Measurements from ENCODE around the gene MFSD6. TPM values are rescaled to one million over a fixed set of nuclear protein-coding genes. Genes with fewer than 3 reads are reported as not detected.
"Not testable (repeated sequence)": the region's sequence is repeated elsewhere in the genome, so short reads cannot be mapped to it uniquely, and the experiment has no call there.

The MFSD6 gene
- total RNA-seq, 1 donor = 50.1 TPM

DNA sequence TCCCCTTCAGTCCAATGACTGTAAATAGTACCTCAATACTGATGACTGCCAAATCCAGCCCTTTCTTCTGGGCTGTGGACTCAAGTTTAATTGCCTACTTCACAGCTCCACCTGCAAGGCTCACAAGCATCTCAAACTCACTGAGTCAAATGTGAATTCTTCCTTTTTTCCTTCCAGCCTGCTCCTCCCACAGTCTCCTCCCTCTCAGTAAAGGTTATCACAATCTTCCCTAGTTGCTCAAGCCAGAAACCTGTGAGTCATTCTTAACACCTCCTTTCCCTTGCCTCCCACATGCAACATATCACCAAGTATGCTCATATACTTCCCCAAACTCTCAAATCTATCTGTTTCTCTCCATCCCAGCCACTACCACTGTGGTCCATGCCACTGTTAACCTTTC is 3.7 kb upstream of the MFSD6 start:
- DNase-seq (ENCODE audit: low read depth in 2 of 3, low spot score in 2 of 3) = peak in 1 of 3 donors; percentile 26

DNA sequence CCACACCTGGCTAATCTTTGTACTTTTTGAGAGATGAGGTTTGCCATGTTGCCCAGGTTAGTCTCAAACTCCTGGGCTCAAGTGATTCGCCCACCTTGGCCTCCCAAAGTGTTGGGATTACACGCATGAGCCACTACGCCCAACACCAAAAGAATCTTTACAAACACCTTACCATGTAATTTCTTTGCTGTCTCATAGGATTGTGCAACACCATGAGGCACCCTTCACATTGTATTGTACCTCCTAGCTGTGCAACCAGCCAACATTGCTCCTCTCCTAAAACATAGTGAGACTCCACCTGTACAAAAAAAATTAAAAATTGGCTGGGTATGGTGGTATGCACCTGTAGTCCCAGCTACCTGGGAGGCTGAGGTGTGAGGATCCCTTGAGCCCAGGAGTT is 3.1 kb upstream of the MFSD6 start:
- DNase-seq (ENCODE audit: low read depth in 2 of 3, low spot score in 2 of 3) = no peak

DNA sequence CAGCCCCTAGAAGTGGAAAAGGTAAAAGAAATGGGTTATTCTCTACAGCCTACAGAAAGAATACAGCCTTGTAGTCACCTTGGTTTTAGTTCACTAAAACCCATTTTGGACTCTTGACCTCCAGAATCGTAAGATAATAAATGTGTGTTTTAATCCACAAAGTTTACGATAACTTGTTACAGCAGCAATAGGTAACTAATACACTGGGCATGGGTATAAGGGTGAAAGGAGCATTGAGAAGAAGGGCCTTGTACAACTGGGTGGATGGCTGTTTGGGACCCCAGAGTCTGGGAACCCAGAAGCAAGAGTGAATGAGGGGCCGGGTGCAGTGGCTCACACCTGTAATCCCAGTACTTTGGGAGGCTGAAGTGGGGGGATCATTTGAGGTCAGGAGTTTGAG is 2.2 kb upstream of the MFSD6 start:
- DNase-seq (ENCODE audit: low read depth in 2 of 3, low spot score in 2 of 3) = no peak

DNA sequence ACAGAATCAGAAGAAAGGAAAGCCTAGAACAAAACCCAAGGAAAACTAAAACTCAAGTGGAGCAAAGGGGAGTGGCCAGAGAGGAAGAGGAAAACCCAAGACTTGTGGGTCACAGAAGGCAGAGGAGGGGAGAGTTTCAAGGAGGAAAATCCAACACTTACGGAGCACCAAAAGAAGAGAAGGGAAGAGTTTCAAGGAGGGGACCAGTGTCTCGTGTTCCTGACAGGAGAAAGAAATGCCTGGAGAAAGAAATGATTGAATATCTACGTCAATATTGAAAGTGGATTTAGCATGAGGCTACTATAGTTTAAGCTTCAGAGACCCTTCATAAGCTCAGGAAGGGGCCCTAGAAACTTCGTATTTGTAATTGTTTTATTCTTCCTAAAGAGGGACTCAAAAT is 1.4 kb upstream of the MFSD6 start:
- DNase-seq (ENCODE audit: low read depth in 2 of 3, low spot score in 2 of 3) = no peak

DNA sequence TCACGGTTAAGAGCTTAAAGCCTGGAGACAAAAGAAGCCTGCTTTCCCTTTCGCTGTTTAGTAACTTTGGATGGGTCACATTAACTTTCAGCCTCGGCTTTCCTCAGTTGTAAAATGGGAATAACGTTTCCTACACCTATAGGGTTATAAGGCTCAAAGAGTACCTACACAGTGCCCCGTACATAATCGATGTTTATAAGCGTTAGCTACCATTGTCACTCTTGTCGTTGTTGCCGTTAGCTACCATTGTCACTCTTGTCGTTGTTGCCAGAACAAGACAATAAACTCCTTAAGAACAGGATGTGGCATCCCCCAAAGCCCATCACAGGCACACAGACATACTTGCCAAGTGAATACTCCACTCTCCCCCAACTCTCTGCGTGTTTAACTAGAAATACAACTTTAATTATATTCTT is 901 bp upstream of the MFSD6 start:
- peak in 1 of 3 donors; percentile 86 for DNase-seq (ENCODE audit: low read depth in 2 of 3, low spot score in 2 of 3)

DNA sequence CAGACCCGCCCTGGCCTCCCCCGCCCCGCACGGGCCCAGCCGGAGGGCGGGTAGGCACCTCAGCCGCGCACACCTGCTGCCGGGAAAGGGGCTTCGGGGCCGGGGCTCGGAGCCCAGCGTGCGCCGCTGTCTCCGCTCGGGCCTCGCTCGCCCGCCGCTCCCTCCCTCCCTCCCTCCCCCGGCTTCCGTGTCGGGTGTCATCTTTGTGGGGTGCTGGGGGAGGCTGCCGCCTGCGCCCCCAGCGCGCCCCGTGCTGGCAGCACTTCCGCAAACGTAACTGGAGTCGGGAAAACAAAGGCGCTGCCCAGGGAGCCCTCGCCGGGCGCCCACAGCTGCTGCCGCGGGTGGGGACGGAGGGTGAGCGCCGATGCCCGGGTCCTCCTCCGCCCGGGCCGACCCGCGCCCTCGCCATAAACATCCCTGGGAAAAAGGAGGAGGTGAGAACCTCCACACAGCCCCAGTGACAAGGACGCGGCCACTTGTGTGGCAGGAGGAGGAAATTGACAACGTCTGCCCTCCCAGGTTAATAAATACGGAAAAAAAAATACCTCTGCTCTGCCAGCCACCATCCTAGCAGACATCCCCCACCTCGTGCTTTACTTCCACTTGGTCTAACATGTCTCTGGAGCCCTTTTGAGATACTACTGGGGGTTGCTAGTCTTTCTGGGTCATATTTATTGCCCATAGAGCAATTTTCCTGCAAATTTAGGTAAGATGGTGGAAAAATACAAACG is 550 bp downstream of the MFSD6 start:
- peak; percentile 72 to 88 (median 84) for DNase-seq (ENCODE audit: low read depth in 2 of 3, low spot score in 2 of 3)

DNA sequence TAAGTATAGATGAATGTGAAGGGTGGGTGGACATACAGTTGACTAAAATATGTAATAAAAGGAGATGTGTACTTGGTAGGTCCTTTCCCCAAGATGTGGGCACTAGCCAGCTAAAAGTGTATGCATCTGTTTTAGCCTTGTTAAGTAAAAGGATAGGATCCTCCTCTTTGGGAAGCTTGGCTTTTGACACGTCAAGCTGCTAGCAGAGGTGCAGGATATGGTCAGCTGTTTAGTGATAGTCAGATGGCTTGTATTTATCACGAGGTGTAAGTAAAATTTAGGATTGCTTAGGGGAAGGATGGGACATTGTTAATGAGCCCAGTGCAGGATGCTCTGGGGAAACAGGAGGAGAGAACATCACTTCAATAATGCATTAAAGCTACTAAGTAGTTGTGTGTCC is 1.5 kb downstream of the MFSD6 start:
- no peak for DNase-seq (ENCODE audit: low read depth in 2 of 3, low spot score in 2 of 3)

DNA sequence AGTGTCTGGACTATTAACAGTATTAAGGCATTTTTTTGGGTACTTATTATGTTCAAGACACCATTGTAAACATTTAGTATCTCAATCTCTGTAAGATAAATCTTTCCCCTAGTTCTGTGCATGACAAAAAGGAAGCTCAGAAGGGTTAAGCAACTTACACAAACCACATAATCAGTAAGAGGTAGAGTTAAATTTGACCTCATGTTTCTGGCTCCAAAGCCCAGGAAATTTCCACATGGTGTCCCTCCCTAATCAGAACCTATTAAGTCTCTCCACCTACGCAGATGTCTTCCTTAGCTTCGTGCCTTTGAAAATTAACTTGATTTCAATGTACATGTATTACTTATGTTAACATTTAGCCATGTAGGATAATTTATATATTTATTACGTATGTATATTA is 2.0 kb downstream of the MFSD6 start:
- DNase-seq (ENCODE audit: low read depth in 2 of 3, low spot score in 2 of 3) = no peak

DNA sequence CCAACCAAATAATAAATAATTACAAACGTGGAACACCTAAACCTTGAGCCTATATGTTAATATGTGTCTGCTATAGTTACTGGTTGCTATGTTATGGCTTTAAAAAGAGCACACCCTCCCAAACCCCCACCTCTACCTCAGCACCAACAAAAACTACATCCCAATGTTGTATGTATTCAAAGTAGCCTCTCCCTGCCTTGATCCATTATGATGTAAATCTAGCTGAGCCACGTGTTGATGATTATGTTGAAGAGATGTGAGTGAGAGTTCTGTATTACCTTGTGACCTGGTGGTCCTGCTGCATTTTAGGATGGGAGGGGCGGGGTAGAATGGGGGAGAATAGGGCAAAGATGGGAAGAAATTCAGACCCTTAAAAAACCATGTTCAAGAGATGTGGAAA is 4.8 kb downstream of the MFSD6 start:
- no peak for DNase-seq (ENCODE audit: low read depth in 2 of 3, low spot score in 2 of 3)

DNA sequence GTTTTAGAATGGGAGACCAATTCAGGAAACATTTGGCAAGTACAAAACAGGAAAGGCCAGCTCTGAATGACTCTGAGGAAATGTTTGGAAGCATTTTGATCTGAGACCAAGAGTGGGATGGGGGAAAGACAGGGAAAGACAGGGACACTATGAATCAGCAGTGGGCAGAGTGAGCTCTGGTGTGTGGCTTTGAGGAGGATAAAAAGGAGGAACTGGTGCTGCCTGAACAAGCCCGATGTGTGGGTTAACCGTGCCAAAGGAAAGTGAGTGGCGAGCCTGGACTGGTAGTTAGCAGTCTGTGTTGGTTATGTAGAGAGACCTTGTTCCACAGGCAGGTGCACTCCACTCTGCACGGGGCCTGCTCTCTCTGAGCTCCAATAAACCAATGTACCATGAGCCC is 5.3 kb downstream of the MFSD6 start:
- DNase-seq (ENCODE audit: low read depth in 2 of 3, low spot score in 2 of 3) = peak in 1 of 3 donors; percentile 17

DNA sequence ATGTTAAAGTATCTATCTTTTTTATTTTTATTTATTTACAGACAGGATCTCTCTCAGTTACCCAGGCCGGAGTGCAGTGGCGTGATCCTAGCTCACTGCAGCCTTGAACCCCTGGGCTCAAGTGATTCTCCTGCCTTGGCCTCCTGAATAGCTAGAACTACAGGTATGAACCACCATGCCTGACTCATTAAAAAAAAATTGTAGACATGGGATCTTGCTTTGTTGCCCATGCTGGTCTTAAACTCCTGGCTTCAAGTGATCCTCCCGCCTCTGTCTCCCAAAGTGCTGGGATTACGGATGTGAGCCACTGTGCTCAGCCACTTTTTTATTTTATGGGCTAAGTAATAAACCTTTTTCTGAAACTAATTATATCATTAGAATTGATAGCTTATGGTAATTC is 7.1 kb downstream of the MFSD6 start:
- no peak for DNase-seq (ENCODE audit: low read depth in 2 of 3, low spot score in 2 of 3)

DNA sequence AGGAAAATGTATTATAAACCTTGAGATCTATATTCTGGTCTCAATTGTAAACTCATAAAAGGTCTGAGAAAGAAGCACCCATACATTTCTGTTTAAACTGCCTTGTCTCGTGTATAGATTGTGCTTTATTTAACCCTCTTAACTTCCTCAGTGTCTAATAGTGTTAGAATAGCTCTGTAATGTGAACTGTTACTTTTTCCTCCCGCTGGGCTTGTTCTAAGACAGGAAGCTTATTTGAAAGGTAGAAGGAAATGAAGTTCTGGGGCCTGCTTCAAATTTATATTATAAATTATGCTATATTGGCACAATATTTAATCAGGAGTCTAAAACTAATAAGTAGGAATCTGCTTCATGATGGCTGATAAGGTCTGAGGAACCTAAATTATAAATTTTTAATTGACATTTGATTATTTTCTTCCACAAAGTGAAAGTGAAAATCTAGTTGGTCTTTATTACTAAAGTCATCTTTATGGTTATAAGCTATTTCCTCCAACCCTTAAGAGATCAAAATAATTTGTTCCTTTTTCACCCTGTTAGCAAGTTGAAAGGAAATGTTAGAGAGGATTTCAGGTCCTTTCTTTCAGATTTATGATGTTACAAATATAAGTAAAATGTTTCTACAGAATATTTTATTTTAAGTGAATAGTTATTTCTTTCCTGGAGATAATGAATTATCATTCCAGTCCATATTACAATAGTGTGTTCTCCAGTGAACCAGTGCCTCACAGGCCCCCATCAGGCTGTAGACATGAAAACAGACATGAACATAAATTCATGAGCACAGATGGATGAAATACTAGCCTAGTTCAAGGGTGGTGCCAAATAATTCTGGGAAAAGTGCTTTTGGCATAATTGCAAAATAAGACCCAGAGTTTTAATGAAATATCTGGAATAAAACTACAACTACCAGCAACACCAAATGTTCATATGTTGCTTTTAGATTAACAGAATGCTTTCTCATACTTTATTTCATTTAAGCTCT is 7.9 kb downstream of the MFSD6 start:
- DNase-seq (ENCODE audit: low read depth in 2 of 3, low spot score in 2 of 3) = peak in 1 of 3 donors; percentile 17

DNA sequence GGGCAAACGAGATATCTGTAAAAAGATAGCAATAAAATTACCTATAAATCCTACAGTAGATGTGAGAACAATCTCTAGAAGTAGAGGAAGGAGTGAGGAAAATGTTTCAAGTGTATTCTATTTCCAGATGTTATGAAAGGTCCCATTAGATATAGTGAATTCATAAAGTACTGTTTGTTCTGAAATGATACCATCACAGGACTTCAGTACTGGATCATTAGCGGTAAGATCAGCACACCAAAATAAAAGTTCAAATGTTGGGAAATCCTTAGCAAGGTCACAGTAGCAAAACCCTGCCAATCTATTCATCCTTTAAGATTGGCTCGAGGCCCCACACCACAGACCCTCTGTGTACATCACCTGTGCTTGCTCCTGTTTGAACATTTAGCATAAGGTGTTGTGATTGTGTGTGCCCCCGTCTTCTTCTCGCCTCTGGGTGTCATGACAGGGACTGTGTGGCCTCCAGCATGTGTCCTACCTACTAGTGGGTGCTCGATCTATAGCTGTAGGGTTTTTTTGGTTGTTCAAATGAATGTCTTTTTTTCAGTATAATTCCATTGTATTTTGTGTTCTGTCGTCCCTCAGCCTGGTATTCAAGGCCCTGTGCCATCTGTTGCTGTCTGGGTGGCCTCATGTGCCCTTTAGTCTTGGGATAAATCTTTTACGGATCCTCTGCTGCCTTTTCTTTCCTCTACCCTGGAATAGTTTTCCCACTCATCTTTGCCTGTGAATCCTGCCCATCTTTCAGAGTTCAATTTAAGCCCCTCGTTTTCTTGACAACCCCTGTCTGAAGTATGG is 9.1 kb downstream of the MFSD6 start:
- DNase-seq (ENCODE audit: low read depth in 2 of 3, low spot score in 2 of 3) = no peak

DNA sequence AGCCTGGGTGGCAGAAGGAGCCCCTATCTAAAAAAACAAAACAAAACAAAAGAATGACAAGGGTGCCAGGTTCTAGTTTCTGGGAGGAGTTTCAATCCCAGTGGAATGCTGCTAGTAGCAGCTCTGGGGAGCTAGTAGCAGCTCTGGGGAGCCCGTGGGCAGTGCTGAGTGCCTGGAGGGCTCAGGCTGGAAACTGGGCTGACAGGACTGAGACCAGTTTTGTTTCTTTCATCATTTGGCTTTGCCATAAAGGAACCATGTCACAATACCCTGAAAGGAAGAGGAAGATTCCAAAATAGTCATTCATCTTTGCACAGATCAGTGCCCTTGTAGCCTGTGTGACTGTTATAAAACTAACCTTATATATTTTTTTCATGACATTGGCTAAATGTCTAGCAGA is 10.6 kb downstream of the MFSD6 start:
- no peak for DNase-seq (ENCODE audit: low read depth in 2 of 3, low spot score in 2 of 3)

DNA sequence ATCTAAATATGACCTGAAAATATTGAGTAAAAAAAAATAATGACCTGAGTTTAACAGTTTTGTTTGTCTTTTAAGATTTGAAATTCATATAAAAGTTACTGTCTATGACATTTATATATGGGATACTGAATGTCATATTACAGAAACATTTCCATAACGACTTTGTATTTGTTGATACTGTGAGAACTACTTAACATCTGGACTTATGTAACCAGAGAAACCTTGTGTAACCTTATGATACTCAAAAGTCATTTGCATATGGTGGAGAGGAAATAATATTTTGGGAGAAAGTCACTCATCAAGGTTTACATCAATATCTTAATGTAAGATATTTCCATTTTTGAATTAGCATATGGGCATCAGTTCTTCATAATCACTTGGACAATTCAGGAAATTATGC is 12.6 kb downstream of the MFSD6 start:
- no peak for DNase-seq (ENCODE audit: low read depth in 2 of 3, low spot score in 2 of 3)

DNA sequence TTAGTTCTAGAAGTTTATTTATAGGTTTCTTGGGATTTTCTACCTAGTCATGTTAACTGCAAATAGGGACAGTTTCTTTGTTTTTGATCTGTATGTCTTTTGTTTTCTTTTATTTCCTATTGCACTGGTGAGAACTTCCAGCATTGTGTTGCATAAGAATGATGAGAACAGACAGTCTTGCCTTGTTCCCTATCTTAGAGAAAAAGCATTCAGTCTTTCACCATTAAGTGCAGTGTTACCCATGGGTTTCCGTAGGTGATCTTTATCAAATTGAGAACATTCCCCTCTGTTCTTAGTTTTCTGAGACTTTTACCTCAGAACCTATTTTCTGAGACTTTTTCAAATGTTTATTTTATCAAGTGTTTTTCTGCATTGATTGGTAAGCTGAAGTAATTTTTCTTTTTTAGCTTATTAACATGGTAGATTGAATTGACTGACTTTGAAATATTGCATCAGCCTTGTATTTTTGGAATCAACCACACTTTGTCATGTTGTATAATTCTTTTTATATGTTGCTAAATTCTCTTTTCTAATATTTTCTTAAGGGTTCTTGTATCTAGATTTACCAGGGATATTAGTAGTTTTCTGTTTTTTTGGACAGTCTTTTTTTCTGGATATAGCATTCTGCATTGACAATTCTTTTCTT is 17.2 kb downstream of the MFSD6 start:
- peak in 1 of 3 donors; percentile 11 for DNase-seq (ENCODE audit: low read depth in 2 of 3, low spot score in 2 of 3)

DNA sequence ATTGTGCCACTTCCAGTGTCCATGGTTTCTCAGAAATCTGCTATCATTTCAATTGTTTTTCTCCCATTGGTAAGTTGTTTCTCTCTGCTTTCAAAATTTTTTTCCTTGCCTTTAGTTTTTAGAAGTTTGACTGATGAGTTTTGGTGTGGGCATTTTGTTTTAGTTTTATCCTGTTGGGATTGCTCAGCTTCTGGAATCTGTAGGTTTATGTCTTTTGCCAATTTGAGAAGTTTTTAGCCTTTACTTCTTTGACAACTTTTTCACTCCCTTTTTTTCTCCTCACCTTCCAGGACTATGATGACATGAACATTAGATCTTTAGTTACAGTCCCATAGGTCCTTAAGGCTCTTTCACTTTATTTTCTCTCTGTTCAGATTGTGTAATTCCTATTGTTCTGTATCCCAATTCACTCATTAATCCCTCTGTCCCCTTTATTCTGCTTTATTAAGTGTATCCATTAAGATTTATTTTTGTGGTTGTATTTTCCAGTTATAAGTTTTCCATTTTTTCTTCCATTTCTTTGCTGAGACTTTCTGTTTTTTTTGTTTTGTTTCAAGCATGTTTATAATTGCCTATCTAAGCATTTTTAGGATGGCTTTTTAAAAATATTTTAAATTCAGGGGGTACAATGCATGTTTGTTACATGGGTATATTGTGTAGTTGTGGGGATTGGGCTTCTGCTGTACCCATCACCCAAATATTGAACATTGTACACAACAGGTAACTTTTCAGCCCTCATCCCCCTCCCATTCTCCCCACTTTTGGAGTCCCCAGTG is 17.9 kb downstream of the MFSD6 start:
- no peak for DNase-seq (ENCODE audit: low read depth in 2 of 3, low spot score in 2 of 3)

DNA sequence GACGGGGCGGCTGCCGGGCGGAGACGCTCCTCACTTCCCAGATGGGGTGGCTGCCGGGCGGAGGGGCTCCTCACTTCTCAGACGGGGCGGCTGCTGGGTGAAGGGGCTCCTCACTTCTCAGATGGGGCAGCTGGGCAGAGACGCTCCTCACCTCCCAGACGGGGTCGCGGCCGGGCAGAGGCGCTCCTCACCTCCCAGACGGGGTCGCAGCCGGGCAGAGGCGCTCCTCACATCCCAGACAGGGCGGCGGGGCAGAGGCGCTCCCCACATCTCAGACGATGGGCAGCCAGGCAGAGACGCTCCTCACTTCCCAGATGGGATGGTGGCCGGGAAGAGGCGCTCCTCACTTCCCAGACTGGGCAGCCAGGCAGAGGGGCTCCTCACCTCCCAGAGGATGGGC is 22.7 kb downstream of the MFSD6 start:
- DNase-seq (ENCODE audit: low read depth in 2 of 3, low spot score in 2 of 3) = not testable (repeated sequence)

DNA sequence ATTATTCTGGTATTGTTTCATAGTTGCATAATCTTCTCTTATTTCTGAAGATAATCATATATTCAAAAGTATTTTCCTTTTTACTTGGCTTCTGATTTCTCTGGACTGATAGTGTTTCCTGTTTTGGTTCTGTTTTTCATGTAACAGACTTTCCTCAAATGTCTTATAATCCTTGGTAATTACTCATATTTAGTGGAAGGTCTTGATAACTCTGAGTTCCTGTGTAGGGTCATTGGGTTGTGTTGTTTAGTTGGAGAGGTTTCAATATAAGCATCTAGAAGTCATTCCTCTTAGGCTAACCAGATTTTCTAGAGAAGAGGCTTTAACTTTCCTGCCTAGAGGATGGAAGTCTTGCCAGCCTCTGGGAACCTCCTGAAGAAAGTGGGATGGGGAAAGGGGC is 23.8 kb downstream of the MFSD6 start:
- peak in 1 of 3 donors; percentile 32 for DNase-seq (ENCODE audit: low read depth in 2 of 3, low spot score in 2 of 3)
